ENCODE data around the gene DDX1.
A peak's percentile ranks its signal among the peaks of the same experiment; 100 is the strongest.
"Not testable (repeated sequence)": the region's sequence is repeated elsewhere in the genome, so short reads cannot be mapped to it uniquely, and the experiment has no call there.

Gene DDX1

DNA sequence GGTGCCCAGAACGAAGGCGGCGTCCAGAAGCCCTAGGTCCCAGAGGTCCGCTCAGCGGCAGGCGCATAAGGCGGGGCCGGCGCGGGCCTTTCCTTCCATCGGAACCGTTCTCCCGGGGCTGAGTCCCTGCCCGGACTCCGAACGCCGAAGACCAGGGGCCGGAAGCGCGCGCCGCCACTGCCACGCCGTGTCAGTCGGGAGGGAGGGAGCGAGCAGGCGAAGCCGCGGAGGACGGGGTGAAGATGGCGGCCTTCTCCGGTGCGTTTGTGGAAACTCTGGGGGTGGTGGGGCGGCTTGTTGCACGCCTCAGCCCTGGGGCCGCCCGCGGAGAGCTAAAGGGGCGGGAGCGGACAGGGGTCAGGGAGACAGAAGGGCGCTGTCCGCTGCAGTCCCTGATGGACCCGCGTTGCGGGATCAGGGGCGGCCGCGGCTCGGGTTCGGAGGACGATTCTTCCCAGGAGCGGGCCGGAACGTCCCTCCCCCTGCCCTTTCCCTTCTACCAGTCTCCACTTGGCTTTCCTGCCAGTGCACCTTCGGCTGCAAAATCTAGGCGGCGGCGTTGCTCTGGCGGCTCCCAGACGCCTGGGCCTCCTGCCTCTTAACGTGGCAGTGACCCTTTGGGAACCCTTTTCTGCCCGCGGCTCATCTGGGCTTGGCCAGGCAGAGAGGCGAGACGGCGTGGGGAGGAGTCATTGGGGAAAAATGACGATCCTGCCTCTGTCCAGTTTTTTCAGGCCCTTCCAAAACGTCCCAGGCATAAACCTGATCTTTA is at the start of gene DDX1:
Gene DDX1 (plus strand): TSS at position 177 of the 772 bp plus-strand sequence. CDS start 66 bp downstream, at position 243.
- peak; percentile 80 for DNase-seq

DNA sequence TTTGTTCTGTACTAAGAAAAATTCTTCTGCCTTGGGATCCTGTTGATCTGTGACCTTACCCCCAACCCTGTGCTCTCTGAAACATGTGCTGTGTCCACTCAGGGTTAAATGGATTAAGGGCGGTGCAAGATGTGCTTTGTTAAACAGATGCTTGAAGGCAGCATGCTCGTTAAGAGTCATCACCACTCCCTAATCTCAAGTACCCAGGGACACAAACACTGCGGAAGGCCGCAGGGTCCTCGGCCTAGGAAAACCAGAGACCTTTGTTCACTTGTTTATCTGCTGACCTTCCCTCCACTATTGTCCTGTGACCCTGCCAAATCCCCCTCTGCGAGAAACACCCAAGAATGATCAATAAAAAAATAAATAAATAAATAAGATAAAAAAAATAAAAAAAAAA is 49.4 kb upstream of the DDX1 start:
- DNase-seq: not testable (repeated sequence)

DNA sequence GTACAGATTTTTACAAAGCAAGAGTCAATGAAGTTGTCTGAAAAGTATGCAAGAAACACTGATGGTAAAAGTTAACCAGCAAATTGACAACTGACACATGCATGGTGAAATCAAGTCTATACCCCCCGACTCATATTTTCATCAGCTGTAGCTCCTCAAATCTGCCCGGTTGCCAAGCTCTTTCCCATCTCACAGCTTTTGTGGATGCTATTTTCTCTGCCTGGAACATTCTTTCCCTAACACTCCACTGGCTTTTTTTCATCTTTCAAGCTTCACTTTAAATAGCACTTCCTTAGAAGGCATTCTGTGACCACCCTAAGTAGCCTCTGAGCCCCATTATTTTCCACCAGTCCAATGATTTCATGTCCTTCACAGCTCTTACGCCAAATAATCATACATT is 48.6 kb upstream of the DDX1 start:
- no peak for DNase-seq

DNA sequence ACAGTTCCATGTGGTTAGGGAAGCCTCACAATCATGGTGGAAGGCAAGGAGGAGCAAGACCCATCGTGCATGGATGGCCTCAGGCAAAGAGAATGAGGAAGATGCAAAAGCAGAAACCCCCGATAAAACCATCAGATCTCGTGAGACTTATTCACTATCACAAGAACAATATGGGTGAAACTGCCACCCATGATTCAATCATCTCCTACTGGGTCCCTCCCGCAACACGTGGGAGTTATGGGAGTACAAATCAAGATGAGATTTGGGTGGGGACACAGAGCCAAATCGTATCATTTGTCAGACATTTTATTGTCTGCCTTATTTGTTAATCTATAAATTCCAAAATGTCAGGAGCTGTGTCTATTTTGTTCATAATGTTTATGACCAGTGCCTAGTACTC is 48.1 kb upstream of the DDX1 start:
- no peak for DNase-seq

DNA sequence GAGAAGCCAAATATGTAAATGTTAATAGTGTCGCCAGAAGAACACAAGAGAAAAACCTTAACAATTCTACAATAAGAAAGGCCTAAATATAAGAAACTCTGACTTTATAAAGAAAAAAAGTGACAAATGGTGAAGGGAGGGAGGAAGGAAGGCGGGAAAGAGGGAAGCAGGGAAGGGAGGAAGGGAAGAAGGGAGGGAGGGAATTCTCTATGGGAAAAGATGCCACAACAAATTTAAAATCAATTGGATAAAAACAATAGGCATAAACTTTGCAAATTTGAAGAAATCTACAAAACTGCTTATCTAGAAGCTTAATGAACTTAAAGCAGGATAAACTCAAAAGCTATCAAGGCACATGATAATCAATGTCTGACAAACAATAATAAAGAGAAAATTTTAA is 47.4 kb upstream of the DDX1 start:
- no peak for DNase-seq

DNA sequence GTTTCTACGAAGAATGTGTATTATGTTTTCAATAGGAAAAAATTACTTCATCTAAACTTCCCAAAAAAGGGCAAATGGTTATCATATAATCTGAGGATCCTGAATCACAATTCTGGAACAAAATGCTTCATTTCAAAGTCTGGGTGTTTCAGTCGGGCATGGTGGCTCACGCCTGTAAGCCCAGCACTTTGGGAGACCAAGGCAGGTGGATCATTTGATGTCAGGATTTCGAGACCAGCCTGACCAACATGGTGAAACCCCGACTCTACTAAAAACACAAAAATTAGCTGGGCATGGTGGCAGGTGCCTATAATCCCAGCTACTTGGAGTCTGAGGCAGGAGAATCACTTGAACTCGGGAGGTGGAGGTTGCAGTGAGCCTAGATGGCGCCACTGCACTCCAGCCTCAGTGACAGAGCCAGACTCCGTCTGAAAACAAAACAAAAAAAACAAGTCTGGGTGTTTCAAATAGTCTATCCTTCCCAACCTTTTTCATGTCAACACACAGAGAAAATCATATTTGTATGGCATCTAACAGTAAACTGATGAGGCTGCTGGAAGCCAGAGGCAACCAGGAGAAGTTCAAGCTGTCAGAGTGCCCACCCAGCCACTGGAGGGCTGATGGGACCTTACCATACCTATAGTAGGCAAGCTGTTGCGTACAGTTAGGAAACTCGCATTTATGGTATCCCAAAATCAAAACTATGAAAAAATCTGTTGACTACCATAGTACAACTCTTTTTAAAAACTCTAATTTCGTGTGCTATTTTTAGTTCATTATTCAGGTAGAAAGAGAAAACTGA is 45.2 kb upstream of the DDX1 start:
- DNase-seq: no peak

DNA sequence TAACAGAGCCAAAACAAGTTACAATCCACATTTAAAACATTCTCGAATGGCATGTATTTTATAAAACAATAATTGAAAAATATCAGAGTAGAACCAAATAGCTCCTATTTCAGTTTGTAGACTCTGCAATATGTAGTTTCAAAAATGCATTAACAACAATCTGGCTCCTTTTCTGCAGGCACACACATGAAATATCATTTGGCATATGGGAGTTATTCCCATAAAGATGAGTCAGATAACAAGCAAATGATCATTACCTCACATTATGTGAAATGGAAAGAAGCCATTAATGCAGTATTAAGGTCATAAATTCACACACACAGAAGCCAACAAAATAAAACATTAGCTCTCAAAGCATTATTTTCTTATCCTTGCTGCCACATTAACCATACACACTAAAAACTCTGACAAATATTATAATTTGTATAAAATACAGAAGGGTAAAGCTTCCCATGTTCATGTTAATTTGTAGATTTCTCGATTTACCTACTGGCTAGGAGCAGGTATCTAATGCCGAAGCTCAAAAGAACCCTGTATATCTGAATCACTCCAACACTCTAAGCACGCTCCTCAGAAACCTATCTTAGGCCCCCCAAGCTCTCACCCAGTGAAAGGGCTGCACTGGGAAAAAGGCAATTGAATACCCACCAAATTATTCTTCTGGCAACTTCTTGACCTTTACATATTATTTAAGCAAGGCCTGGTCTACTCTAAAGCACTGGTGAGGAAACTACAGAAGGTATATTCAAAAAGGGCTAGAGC is 44.4 kb upstream of the DDX1 start:
- no peak for DNase-seq

DNA sequence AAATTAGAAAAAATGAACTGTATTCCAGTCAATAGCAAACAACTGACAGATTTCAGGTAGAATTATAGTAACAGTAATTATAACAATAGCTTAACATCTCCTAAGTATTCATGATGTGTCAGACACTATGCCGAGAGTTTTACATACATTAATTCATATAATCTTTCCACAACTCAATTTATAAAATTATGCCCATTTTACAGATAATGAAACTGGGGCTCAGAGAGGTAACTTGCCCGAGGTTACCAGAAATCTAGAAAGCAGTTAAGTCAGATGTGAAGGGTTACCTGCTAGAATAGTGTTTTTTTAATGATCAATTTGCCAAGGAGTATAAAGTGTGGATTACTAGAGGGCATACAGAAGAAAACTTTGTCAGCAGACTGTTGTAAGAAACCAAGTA is 42.7 kb upstream of the DDX1 start:
- DNase-seq: no peak

DNA sequence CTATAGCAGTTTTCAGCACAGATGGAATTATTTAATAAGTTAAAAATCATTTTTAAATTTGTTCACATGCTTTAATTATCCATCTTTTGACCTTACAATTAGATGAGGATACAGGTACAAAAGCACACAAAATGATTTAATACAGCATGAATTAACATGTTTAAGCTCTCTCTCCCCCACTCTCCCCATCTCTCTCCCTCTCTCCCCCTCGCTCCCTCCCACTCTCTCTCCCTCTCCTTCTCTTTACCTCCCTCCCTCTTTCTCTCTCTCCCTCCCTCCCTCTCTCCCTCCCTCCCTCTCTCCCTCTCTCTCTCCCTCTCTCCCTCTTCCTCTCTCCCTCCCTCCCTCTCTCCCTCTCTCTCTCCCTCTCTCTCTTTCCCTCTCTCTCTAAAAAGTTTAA is 38.1 kb upstream of the DDX1 start:
- no peak for DNase-seq

DNA sequence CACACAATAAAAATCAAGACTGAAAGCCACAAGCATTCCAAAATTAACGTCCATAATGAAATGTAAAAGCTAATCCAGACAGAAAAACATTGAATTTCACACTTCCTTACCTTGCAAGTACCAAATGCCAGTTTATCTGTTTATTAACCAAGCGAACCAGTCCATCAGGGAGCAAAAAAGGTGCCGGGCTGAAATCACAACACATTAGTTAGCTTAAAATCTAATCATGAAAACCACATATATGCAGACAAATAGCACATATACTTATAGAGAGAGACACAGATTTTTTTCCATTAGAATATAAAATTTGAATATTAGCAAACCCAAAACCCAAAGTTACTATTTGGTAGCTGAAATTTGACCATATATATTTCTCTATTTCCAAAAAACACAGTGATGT is 37.7 kb upstream of the DDX1 start:
- no peak for DNase-seq

DNA sequence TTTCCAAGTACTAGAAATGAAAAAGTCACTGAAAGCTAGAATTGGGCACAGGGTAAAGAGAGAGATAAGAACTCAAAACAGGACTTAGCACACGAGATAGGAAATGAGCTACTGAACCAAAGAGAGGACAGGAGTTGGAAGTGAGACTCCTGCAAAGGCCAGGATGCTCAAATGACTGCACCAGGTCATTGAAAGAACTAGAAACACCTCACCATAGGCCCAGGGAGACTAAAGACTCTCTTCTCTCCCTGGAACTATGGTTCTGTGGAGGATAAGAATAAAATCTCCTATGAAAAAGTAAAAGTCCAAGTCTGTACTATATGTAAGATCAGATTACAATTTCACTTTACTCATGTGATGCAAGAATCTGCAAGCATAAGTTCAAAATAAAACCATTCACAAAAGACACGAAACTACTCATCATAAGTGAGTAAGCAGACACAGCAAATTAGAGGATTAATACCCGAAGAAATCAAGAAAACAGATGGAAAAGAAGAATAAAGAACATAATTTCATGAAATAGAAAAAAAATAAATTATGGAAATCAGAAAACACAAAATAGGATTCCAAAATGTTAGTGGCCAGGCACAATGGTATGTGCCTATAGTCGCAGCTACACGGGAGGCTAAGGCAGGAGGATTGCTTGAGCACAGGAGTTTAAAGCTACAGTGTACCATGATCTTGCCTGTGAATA is 37.0 kb upstream of the DDX1 start:
- no peak for DNase-seq

DNA sequence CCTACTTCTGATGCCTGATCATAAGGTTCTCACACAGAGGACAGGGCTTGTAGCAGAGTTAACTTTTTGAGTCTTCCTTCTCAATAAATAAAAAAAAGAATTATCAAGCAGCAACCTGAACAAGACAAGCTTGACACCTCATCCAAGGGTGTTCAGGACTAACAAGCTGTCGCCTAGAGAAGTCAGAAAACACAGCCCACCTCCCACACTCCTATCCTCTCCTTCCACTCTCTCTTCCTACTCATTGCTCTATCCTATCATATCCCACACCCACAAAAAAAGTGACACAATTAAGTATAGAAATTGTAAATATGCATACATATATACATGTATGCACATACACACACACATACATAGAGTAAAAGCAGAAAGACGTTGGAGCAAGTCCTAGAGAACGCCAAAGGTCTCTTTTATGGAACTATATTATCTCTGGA is 35.9 kb upstream of the DDX1 start:
- DNase-seq: no peak

DNA sequence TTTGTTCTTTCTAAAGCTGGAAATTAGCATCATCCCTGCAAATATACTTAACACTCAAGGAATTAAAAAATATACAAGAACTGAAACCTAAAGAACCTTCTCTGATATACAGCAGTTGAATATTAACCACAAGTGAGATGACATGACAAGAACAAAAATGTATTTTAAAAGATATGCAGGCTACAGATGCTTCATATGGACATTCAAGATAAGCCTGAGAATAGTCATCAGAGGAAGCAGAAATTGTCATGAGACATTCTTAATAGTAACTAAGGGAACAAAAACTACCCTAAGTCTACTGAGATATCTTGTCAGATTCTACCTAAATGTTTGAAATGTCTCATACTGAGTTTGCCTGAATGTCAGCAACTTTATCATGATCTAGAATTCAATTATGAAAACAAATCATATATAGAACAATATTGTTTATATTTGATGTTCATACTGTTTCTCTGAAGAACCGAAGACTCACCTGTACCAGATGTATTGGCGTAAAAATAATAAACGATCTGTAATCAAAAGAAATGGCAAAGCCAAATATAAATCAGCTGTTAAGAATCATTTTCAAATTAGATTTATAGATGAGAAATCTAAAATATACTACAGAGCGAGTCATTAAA is 35.2 kb upstream of the DDX1 start:
- DNase-seq: no peak

DNA sequence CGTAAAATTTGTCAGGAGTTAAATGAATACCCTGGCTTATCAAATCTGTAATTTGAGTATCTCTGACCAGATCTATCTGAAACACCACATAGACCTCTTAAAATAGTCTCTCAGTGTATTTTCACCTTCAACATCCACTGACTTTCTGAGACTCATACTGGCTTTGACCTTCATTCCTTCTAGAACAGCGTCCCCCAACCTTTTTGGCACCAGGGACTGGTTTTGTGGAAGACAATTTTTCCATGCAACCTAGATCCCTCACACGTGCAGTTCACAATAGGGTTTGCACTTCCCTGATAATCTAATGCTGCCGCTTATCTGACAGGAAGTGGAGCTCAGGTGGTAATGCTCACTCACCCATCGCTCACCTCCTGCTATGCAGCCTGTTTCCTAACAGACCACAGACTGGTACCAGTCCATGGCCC is 33.8 kb upstream of the DDX1 start:
- no peak for DNase-seq

DNA sequence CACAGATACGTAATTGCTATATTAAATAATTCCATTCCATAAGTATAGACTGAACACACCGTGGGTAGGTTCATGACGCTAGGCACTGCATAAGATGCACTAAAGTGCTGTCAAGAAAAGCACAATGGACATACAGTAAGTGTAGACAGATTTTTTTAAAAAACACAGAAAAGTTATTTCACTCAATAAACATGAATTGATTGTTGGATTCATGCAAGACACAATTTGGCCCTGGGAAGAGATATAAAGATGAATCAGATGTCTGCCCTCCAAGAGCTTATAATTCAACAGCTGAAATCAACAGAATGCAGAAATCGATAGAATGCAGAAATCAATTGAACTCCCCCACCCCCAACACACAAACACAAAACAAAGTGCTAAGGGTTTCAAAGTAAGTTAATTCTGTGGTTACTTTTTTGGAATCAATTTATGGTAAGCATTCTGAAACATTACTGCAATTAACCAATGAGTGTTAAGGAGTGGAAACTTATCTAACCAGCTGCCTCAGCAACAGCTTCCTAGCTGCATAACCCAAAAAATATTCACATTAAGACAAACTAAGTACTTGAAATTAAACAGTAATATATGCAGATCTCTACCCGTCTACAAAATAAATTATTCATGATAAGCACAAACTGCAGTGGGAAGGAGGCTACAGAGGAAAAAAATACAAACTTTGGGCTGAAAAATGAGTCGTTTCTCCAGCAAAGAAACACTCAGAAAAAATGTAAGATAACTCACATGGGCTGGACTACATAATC is 32.1 kb upstream of the DDX1 start:
- DNase-seq: no peak

DNA sequence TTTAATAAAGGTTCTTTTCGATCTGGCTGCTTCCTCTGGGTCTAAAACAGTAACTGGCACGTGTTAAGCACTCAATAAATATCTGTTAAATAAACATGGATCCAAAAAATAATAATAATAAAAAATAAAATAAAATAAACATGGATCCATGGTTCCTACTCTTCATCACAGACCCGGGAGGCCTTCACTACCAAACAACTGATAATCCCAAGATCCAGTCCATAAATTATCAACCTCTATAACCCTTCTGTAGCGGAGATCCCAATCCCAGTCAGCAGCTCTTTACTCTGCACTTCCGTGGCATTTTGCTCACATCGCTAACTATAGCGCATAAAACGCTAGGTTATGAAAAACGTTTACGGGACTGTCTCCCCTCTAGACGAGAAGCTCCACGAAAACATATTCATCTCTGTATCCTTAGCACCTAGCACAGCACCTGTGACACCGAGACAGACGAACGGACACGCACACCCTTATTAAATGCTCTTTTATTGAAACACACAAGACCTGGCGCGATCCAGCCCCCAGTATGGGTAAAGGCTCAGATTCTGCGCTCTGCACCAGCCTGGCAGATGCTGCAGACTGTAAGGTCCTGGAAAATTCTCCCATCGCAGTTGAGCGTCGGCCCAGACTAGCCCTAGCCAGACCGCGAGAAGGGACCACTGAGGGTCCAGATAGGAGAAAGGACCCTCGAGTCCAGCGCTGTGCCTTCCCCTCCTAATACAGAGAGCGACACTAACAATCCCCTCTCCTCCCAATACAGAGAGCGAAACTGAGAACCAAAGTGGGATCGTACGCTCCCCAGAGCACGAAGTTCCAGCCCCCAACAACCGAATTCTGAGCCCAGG is 31.3 kb upstream of the DDX1 start:
- no peak for DNase-seq

DNA sequence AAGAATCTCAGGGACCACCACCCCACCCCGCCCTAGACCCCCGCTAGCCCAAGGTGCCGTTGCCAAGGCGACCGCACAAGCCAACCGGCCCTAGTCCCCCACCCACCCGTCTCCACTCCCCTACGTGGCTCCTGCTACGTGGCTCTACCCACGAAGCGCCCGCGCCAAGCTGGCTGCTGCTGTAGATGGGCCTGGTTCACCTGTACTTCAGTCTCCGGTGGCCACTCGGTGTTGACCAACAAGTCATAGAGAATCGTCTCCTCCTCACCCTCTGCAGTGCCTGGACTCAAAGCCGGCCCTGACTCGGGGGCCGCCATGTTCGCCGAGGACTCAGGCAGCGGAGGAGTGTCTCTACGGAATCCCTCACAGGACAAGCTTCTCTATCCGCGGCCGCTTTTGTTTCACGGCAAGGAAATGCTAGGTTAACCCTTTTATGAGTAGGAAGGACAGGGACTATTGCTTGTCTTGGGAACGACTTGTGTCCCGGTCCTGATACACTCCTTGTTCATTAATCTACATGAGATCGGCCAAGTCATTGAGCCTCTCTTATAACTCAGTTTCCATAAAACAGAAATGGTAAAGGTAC is 30.6 kb upstream of the DDX1 start, which contains the start of gene NBAS:
Gene NBAS (minus strand): TSS at position 347 of the 586 bp plus-strand sequence. CDS start 30 bp downstream, at position 317.
- peak; percentile 72 for DNase-seq

DNA sequence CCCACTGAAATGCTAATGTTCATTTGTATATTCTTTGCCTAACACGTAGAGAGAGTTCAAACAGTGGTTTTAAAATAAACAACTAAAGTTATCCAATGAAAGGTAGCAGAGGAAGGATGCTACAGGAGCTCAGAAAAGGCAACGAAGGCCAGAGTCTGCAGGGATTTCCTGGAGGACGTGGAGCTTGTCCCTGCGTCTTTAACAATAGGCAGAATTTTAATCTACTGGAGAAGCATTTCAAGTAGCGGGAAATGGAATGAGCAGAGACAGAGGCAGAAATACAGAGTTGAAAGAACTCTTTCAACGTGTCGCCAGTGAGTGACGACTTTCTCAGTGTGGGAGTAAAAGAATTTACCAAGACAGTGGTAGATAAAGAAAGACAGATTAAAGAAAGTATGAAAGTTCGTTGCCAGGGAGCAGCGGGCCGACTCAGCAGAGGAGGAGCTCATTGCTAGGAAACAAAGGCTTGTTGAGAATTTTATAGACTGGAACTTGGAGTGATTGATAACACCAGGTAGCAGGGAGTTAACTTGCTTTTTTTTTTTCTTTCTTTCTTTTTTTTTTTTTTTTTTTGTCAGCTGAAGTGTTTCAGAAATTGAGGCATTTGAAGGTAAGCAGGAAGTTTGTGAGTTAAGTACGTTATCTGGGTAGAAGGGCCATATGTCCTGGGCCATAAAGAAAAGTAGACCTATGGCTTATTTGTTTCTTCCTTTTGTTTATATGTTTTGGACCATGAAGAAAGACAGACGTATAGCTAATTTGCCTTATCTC is 29.9 kb upstream of the DDX1 start:
- no peak for DNase-seq

DNA sequence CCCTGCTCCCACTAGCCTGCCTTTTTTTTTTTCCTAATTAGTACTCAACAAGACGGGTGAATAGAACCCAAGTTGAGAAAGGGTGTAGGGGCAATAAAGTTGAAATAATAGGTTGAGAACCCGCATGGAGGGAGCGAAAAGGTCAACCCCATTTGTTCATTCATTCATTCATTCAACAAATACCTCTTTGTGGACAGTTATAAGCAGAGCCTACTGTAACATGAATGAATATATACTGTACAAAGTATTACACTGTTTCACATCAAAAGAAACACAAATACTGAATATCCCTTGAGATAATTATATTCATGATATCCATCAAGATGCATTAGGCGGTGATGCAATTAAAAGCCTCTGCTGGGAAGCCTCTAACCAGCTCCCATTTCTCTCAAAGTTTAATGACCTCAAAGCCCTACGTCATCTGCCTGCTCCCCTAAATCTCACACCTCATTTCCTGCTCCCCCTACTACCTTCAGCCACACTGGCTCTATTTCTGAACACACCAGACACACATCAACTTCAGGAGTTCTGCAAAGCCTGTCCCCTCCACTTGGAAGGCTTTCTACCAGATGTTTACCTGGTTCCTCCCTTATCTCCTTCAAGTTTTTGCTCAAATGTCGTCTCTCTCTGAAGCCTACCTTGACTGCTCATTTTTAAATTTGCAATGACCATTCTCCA is 29.2 kb upstream of the DDX1 start:
- DNase-seq: no peak
